Activated T-cell treated with anti-CD3 and anti-CD28 coated beads, Interleukin-2, amount 50 U/mL, for 4 hours (primary cell): ENCODE data around the gene GRM3. TPM values are rescaled to one million over a fixed set of nuclear protein-coding genes. Genes with fewer than 3 reads are reported as not detected.

ENCODE experiments used
- ATAC-seq, 2 donors: fragments of 200-7000 bp; cut with Tn5 transposase; one replicate each; pipeline ENCODE4 v1.10.0; 2021
- DNase-seq: peaks from one replicate; pipeline ENCODE4 v3.0.0-alpha.2; 2020
- H3K27me3 Mint-ChIP-seq: one replicate; pipeline ENCODE4 v1.8.0; 2021; ENCODE audit warnings: low read depth, mixed read lengths
- H3K36me3 Mint-ChIP-seq: one replicate; pipeline ENCODE4 v1.8.0; 2022; ENCODE audit warnings: mixed read lengths; ENCODE audit not compliant: insufficient read depth
- H3K4me1 Mint-ChIP-seq: one replicate; pipeline ENCODE4 v1.8.0; 2021; ENCODE audit warnings: low read depth, mixed read lengths
- H3K4me3 Mint-ChIP-seq: one replicate; pipeline ENCODE4 v1.8.0; 2021; ENCODE audit warnings: mild to moderate bottlenecking, moderate library complexity, mixed read lengths
- H3K9me3 Mint-ChIP-seq: one replicate; pipeline ENCODE4 v1.8.0; 2021; ENCODE audit warnings: mixed read lengths
- total RNA-seq, 3 donors: library from RNA; stranded (reverse); gene quantifications; one replicate each; pipeline ENCODE4 v1.2.1, GENCODE V29; 2021

Gene GRM3
- total RNA-seq, 3 donors from 2014 or later, result not detected

DNA sequence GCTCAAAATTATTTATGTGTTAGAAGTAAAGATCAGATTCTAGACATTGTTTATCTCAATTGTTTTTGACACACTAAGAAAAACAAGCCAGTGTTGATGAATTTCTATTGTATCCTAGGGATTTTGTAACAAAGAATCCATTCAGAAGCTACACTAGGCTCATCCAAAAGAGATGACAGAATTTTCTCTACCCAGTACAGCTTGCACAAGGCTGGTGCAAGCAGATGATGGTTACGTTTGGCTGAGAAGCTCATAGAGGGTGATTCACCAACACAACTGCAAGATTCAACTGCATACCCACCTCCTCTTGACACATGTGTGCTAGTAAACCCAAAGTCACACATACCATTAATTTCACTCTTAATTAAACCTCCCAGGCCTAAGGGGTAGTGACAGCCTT, 20.8 kb downstream of the GRM3 start:
- Mint-ChIP-seq H3K4me1 (no peaks in the 10 kb centered on the region), H3K9me3 (no peaks in the 10 kb centered on the region), H3K4me3 (no peak overlapping the region), H3K36me3 (no peaks in the 10 kb centered on the region), H3K27me3 (no peaks in the 10 kb centered on the region)
- ATAC-seq (no peak), DNase-seq (no peak)

DNA sequence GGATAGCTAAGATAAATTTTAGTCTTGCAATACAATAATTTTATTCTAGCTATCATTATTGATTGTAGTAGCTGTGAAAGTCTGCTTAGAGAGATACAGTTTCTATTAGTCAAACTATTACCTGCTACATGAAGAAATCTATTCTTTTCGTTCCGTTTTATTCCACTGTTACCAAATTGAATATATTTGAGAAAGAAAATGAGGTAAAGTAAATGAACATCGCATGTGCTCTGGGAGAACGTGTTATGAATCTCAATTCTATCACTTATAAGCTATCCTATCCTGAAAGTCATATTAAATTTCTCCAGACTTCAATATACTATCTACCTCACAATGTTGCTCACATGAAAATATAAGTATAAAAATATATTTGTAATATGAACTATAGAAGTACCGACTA, 21.3 kb downstream of the GRM3 start:
- Mint-ChIP-seq H3K4me3 (no peak overlapping the region), H3K36me3 (no peaks in the 10 kb centered on the region), H3K27me3 (no peaks in the 10 kb centered on the region), H3K4me1 (no peaks in the 10 kb centered on the region), H3K9me3 (no peaks in the 10 kb centered on the region)
- DNase-seq (no peak), ATAC-seq (no peak)

- H3K36me3 Mint-ChIP-seq, result no peaks in the 10 kb centered on the region
- DNase-seq, result no peak
- H3K4me1 Mint-ChIP-seq, result no peaks in the 10 kb centered on the region
- no peak overlapping the region for H3K4me3 Mint-ChIP-seq
- H3K9me3 Mint-ChIP-seq, result no peaks in the 10 kb centered on the region
- ATAC-seq, result no peak
- H3K27me3 Mint-ChIP-seq, result no peaks in the 10 kb centered on the region
Measured at GRCh38 chr7:86665669-86666068, 22.0 kb downstream of the GRM3 start.

GRCh38 chr7:86667732-86668131, 24.0 kb downstream of the GRM3 start:
- Mint-ChIP-seq H3K9me3 (no peaks in the 10 kb centered on the region), H3K4me3 (no peak overlapping the region), H3K4me1 (no peaks in the 10 kb centered on the region), H3K36me3 (no peaks in the 10 kb centered on the region), H3K27me3 (no peaks in the 10 kb centered on the region)
- DNase-seq, result no peak
- no peak for ATAC-seq

- Mint-ChIP-seq H3K4me1 (no peaks in the 10 kb centered on the region), H3K4me3 (no peak overlapping the region), H3K9me3 (peaks cover 3% of the 10 kb centered on the region), H3K27me3 (no peaks in the 10 kb centered on the region), H3K36me3 (no peaks in the 10 kb centered on the region)
- DNase-seq (no peak), ATAC-seq (no peak)
Measured at GRCh38 chr7:86668315-86668714, 24.6 kb downstream of the GRM3 start.

GRCh38 chr7:86687831-86688230, 44.1 kb downstream of the GRM3 start:
- Mint-ChIP-seq H3K27me3 (peaks cover 2% of the 10 kb centered on the region), H3K9me3 (peaks cover 3% of the 10 kb centered on the region), H3K4me3 (no peak overlapping the region), H3K36me3 (no peaks in the 10 kb centered on the region), H3K4me1 (no peaks in the 10 kb centered on the region)
- DNase-seq (no peak), ATAC-seq (no peak)

- peaks cover 2% of the 10 kb centered on the region for H3K27me3 Mint-ChIP-seq
- DNase-seq, result no peak
- no peak overlapping the region for H3K4me3 Mint-ChIP-seq
- H3K36me3 Mint-ChIP-seq, result no peaks in the 10 kb centered on the region
- no peak for ATAC-seq
- H3K9me3 Mint-ChIP-seq, result peaks cover 3% of the 10 kb centered on the region
- no peaks in the 10 kb centered on the region for H3K4me1 Mint-ChIP-seq
Measured at GRCh38 chr7:86689363-86689762, 45.7 kb downstream of the GRM3 start.

DNA sequence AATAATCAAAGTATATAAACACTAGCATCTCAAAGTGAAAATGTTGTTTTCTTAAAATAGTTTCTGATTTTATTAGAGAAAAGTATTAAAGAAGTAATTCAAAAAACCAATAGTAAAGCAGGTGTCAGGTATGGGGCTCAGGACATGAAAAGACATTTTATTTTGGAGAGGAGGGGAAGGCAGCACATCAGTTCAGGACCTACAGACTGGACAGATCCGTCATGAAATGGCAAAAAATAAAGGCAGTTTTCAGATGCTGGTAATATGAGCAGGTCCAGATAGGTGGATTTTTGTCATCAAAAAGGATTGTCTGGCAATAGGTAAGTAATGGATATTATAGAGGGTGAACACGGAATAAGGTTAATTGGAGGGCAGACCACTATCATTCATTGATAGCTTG, 49.0 kb downstream of the GRM3 start:
- ATAC-seq (no peak), DNase-seq (no peak)
- Mint-ChIP-seq H3K4me3 (no peak overlapping the region), H3K36me3 (no peaks in the 10 kb centered on the region), H3K9me3 (no peaks in the 10 kb centered on the region), H3K27me3 (no peaks in the 10 kb centered on the region), H3K4me1 (no peaks in the 10 kb centered on the region)

DNA sequence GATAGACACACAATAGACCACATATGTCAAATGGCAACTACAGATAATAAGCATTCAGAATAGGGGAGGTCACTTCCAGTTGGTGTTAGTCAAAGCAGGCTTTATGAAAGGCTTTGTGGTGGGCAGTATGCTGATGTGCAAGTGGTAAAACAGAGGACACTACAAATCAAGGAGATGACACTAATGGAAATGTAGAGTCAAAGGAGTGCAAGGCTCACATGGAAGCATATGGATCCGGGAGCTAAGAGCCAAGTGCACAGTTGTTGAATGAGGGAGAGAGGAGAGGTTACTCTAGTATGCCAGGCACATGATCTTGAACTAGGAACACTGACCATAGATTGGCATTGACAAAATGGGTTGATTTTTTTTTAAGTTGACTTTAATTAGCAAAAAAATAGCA, 62.7 kb downstream of the GRM3 start:
- no peaks in the 10 kb centered on the region for H3K36me3 Mint-ChIP-seq
- no peak for DNase-seq
- no peak for ATAC-seq
- H3K4me3 Mint-ChIP-seq, result no peak overlapping the region
- H3K9me3 Mint-ChIP-seq, result no peaks in the 10 kb centered on the region
- no peaks in the 10 kb centered on the region for H3K27me3 Mint-ChIP-seq
- H3K4me1 Mint-ChIP-seq, result no peaks in the 10 kb centered on the region

DNA sequence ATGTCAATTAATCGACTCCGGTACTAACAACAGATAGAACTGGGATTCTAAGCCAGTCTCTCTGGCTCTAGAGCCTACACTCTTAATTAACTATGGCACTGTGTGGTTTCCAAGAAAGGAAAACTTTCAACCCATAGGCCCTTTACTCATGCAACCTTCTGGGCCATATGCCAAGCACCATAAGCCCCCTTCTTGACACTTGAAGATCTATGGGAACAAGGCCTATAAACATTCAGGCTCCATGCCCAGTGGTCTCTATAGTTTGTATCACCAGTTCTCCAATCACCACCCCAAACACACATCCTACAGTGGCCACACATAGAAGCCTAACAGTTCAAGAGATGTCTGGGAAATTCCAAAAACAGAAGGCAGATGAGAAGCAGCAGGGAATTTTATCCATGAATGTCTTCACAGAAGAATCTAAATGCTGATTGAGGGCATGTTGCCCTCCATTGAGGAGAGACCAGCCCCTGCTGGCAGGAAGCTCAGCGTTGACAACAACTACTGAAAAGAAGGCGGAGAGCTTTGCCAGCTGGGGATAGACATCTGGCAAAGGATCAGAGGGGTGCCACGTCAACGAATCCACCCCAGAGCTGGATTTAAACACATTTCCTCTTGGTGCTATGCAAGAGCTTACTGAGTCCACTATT, 64.4 kb downstream of the GRM3 start:
- no peaks in the 10 kb centered on the region for H3K36me3 Mint-ChIP-seq
- no peak for ATAC-seq
- no peaks in the 10 kb centered on the region for H3K27me3 Mint-ChIP-seq
- H3K9me3 Mint-ChIP-seq, result no peaks in the 10 kb centered on the region
- no peak for DNase-seq
- H3K4me1 Mint-ChIP-seq, result no peaks in the 10 kb centered on the region
- no peak overlapping the region for H3K4me3 Mint-ChIP-seq

DNA sequence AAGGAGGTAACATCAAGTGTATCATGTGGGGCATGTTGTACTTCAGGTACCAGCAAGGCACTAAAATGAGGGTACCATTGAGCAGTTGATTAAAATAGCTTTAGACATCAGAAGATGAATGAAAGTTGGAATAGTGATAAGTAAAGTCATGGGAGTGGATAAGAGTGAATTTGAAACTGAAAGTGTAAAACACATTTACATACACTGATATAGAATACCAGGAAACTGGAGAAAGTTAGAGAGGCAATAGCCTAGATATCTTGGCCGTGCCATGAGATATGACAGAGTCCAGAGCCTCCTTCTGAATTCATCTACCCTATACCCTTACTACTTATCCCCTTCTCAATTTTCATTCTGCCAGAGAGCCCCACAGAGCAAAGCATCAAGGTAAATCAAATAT, 76.6 kb downstream of the GRM3 start:
- DNase-seq (no peak), ATAC-seq (no peak)
- no peaks in the 10 kb centered on the region for H3K4me1 Mint-ChIP-seq
- no peaks in the 10 kb centered on the region for H3K27me3 Mint-ChIP-seq
- H3K4me3 Mint-ChIP-seq, result no peak overlapping the region
- H3K36me3 Mint-ChIP-seq, result no peaks in the 10 kb centered on the region
- peaks cover 4% of the 10 kb centered on the region for H3K9me3 Mint-ChIP-seq

- peaks cover 16% of the 10 kb centered on the region for H3K9me3 Mint-ChIP-seq
- H3K4me3 Mint-ChIP-seq, result no peak overlapping the region
- no peaks in the 10 kb centered on the region for H3K4me1 Mint-ChIP-seq
- DNase-seq (no peak), ATAC-seq (no peak)
- no peaks in the 10 kb centered on the region for H3K36me3 Mint-ChIP-seq
- H3K27me3 Mint-ChIP-seq, result no peaks in the 10 kb centered on the region
Measured at GRCh38 chr7:86733783-86734182, 90.1 kb downstream of the GRM3 start.

DNA sequence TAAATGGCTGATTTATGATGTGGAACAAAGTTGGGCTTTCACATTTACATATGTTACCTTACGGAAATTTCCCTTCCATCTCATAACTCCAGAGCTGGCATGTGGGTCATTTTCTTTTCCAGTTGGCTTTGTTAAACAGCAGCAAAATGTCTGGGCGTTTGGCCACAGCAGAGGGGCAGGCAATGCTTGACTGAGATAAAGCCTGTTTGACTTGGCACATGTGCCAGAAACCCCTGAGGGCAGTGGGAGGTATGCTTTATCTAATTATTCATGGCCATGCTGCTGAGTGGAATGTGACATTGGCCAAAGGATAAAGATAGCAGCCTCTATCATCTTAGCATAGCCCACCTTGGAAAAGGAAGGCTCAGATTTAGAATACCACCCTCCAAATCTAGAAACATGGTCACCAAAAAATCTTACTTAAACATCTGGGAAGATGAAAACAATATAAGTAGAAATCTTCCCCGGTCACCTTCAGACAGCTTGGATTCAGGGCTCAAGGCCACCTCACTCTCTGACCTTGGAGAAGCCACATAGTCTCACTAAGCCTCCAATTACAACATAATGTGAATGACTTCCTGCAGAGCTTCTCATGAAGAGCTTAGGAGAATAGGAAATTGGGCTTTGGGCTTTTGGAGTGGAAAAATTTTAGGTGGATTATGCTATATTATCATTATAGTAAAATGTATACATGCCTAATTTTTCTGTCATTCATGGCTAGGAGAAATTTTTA, 101.5 kb downstream of the GRM3 start:
- H3K4me1 Mint-ChIP-seq, result no peaks in the 10 kb centered on the region
- no peaks in the 10 kb centered on the region for H3K9me3 Mint-ChIP-seq
- ATAC-seq, result no peak
- H3K4me3 Mint-ChIP-seq, result no peak overlapping the region
- no peak for DNase-seq
- H3K36me3 Mint-ChIP-seq, result no peaks in the 10 kb centered on the region
- peaks cover 2% of the 10 kb centered on the region for H3K27me3 Mint-ChIP-seq

GRCh38 chr7:86747698-86748097, 104.0 kb downstream of the GRM3 start:
- DNase-seq (no peak), ATAC-seq (no peak)
- no peak overlapping the region for H3K4me3 Mint-ChIP-seq
- no peaks in the 10 kb centered on the region for H3K9me3 Mint-ChIP-seq
- no peaks in the 10 kb centered on the region for H3K4me1 Mint-ChIP-seq
- no peaks in the 10 kb centered on the region for H3K36me3 Mint-ChIP-seq
- H3K27me3 Mint-ChIP-seq, result peaks cover 2% of the 10 kb centered on the region

DNA sequence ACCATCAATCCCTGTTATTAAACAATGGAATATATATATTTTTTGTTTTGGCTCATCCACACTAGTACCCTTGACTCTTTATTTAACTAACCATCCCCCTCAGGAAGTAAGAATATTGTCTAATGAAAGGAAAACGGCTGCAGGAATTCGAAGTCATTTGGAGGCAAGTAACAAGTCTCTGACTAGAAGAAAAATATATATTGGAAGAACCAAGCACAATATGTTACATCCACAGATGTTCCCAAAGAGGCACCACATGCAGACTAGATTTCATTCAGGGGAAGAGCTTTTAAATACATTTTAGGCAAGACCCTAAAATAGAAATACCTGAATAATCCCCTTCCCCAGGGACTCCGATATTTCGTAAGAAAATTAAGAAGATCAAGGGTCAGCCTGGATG, 104.5 kb downstream of the GRM3 start:
- Mint-ChIP-seq H3K36me3 (no peaks in the 10 kb centered on the region), H3K27me3 (peaks cover 2% of the 10 kb centered on the region), H3K4me3 (no peak overlapping the region), H3K9me3 (no peaks in the 10 kb centered on the region), H3K4me1 (no peaks in the 10 kb centered on the region)
- ATAC-seq, result no peak
- no peak for DNase-seq
